Aorta (tissue), 5 donors: Measurements from ENCODE around the gene IRF2BPL. TPM values are rescaled to one million over a fixed set of nuclear protein-coding genes. Genes with fewer than 3 reads are reported as not detected.

Experiments
- ATAC-seq: fragments of 200-7000 bp; cut with Tn5 transposase; one replicate; pipeline ENCODE4 v1.9.1; 2022; ENCODE audit warnings: moderate library complexity; ENCODE audit not compliant: low FRiP score
- DNase-seq, 2 donors: peaks; one replicate each; pipeline ENCODE4 v3.0.0-alpha.2; 2020
- H3K27ac ChIP-seq, 2 donors: one replicate each; pipeline ENCODE4 v1.5.1; 2013; ENCODE audit warnings: low read length in 2 of 2, mild to moderate bottlenecking in 2 of 2, moderate library complexity in 2 of 2, control low read depth in 1 of 2, inconsistent platforms in 1 of 2, low read depth in 1 of 2
- H3K27me3 ChIP-seq, 2 donors: one replicate each; pipeline ENCODE4 v1.6.1; 2013; ENCODE audit warnings: control low read depth in 1 of 2, low read length in 1 of 2, mild to moderate bottlenecking in 1 of 2, moderate library complexity in 1 of 2; ENCODE audit not compliant: insufficient read depth in 2 of 2, control insufficient read depth in 1 of 2
- H3K36me3 ChIP-seq, 2 donors: one replicate each; pipeline ENCODE4 v1.6.1; 2013; ENCODE audit warnings: control low read depth in 1 of 2, low read length in 1 of 2, mild to moderate bottlenecking in 1 of 2; ENCODE audit not compliant: insufficient read depth in 2 of 2, control insufficient read depth in 1 of 2
- H3K4me1 ChIP-seq, 2 donors: one replicate each; pipeline ENCODE4 v1.6.1; 2013; ENCODE audit warnings: low read length in 2 of 2, control low read depth in 1 of 2, mild to moderate bottlenecking in 1 of 2, moderate library complexity in 1 of 2; ENCODE audit not compliant: insufficient read depth in 2 of 2, control insufficient read depth in 1 of 2
- H3K4me3 ChIP-seq, 2 donors: one replicate each; pipeline ENCODE4 v1.5.1; 2013; ENCODE audit warnings: low read length in 2 of 2, control low read depth in 1 of 2, mild to moderate bottlenecking in 1 of 2
- H3K9me3 ChIP-seq: one replicate; pipeline ENCODE4 v1.6.1; 2013; ENCODE audit warnings: mild to moderate bottlenecking, low read length; ENCODE audit not compliant: control insufficient read depth
- WGBS, 2 donors: extraction: QIAGEN DNeasy Blood & Tissue Kit; methylation state at CpG; one replicate each; pipeline ENCODE4 v1.1.7; 2013; 5-methylcytosine and 5-hydroxymethylcytosine counted together
- intact Hi-C, 2 donors: fragments of 100-400 bp; cut with DNase I; formaldehyde crosslinking; loops; one replicate each; pipeline versions ENCODE4 v1.14.2 to v1.15.0; 2022
- polyA plus RNA-seq, 2 donors: library from polyadenylated mRNA; stranded (reverse); fragments of 200-250 nt; gene quantifications; one replicate each; pipeline ENCODE4 v1.2.3, GENCODE V29; 2013
- total RNA-seq, 2 donors: library from RNA; stranded (reverse); fragmentation: NEBNext Ultra II Directional; extraction: Animal tissue kit (Norgen Biotek cat#: 25700); gene quantifications; one replicate each; pipeline ENCODE4 v1.2.1, GENCODE V29; 2021
- donor health status: healthy with polysubstance abuse.
- donor health status: Bipolar disorder and iron deficiency.
- donor health status: DM: no; HTN: no; CAD: no.
- donor health status: DM: no; HTN: no; CAD: no.
- donor health status: DM: yes; HTN: yes; CAD: no.

Gene IRF2BPL
- total and polyA plus RNA-seq, 4 donors = 3.4 to 59.6 (median 23.9) TPM

DNA sequence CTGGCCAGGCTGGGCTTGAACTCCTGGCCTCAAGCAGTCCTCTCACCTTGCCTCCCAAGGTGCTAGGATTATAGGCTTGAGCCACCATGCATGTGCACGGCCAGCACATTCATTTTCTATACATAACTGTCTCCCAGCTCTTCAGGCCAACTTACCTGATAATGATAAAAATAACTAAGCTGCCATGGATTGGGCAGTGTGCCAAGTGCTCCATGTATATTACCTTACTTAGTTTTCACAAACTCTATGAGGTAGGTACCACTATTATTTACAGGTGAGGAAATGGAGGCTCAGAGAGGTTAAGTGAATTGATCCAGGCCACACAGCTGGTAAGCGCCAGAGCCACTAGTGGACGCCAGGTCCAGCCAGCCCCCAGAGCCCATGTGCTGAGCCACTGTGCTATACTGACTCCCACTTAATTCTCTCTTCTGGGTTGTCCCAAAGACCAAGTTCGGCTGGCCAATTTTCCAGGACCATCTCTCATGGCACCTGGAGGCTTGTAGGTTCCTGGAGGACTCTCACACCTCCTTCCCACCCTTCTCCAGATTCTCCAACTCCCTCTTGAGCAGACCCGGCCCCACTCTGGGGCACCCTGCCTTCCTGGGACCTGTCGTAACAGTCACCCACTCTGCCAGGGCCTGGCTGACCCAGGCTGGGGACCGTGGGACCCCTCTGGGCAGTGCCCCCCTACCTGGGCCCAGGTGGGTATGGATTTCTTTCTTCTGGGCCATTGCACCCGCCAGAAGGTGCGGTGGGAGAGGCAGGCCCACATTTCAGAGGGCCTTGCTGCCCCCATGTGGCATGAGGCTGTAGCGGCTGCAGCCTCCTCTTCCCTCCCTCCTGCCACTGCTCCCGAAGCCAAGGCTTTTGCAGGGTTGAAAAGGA lies 39.4 kb upstream of the IRF2BPL start:
- Histone ChIP-seq H3K27ac (no peak overlapping the region), H3K4me3 (no peak overlapping the region), H3K4me1 (no peaks in the 10 kb centered on the region), H3K36me3 (no peaks in the 10 kb centered on the region), H3K9me3 (no peaks in the 10 kb centered on the region), H3K27me3 (no peaks in the 10 kb centered on the region)
- WGBS, 2 donors = 45 to 46% methylated on average over 11 of the region's 11 CpGs
- DNase-seq (peak; percentile 78 to 90), ATAC-seq (peak; percentile 80)
- intact Hi-C loops = loop anchor here in 1 of 2 donors (2.0 to 5.0 kb wide), 2 partner anchors 156 to 193 kb away; no protein-coding TSS in a partner anchor

GRCh38 chr14:77066578-77067172 lies 38.2 kb upstream of the IRF2BPL start:
- intact Hi-C loops = loop anchor here in 1 of 2 donors (5.0 kb wide), 1 partner anchor 154 kb away; no protein-coding TSS in a partner anchor
- ATAC-seq (no peak), DNase-seq (no peak)
- Histone ChIP-seq H3K36me3 (no peaks in the 10 kb centered on the region), H3K4me1 (no peaks in the 10 kb centered on the region), H3K27ac (no peak overlapping the region), H3K9me3 (no peaks in the 10 kb centered on the region), H3K4me3 (no peak overlapping the region), H3K27me3 (no peaks in the 10 kb centered on the region)
- WGBS, 2 donors = 84 to 86% methylated on average over 10 of the region's 10 CpGs

- Histone ChIP-seq H3K4me1 (no peaks in the 10 kb centered on the region), H3K27ac (no peak overlapping the region), H3K36me3 (no peaks in the 10 kb centered on the region), H3K9me3 (no peaks in the 10 kb centered on the region), H3K4me3 (no peak overlapping the region), H3K27me3 (no peaks in the 10 kb centered on the region)
- 90 to 93% methylated on average over 6 of the region's 6 CpGs for WGBS, 2 donors
- intact Hi-C loops = loop anchor here in 1 of 2 donors (5.0 kb wide), 1 partner anchor 154 kb away; no protein-coding TSS in a partner anchor
- ATAC-seq = no peak
- no peak for DNase-seq
Measured at GRCh38 chr14:77065851-77066577, 37.5 kb upstream of the IRF2BPL start.

DNA sequence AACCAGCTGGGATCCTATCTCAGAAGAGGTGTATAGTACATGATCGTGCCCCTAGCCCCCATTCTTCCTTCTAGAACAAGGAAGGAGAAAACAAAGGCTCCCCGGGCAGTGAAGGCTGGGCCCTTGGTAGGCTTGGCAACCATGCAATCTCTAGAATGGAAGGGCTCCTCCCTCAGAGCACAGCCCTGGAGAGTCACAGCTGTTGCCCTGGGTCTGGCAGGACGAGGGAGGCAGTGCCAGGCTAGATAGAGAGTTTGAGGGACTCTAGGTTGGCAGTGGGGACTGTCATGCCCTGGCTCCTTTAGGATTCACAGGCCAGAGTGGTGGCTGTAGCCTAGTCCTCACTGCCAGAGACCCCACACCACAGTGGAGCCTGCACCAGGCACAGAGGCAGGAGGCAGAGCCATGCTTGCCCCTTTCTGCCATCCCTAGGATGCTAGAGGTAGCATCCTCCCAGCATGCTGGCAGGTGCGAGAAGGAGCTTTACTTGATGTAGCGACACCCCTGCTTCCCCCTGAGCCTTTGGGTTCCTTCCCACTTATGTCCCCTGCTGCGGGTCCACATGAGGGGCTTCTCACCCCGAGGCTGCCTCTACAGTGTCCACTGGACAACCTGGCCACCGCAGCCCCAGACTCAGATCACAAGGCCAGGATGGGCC lies 36.1 kb upstream of the IRF2BPL start:
- DNase-seq (no peak), ATAC-seq (no peak)
- H3K9me3 ChIP-seq = no peaks in the 10 kb centered on the region
- H3K4me1 ChIP-seq = no peaks in the 10 kb centered on the region
- intact Hi-C loops = loop anchor here in 1 of 2 donors (5.0 kb wide), 1 partner anchor 152 kb away; no protein-coding TSS in a partner anchor
- H3K27ac ChIP-seq = no peak overlapping the region
- H3K27me3 ChIP-seq = no peaks in the 10 kb centered on the region
- H3K36me3 ChIP-seq = no peaks in the 10 kb centered on the region
- 82 to 84% methylated on average over 8 of the region's 8 CpGs for WGBS, 2 donors
- H3K4me3 ChIP-seq = no peak overlapping the region

- Histone ChIP-seq H3K4me3 (no peak overlapping the region), H3K27ac (no peak overlapping the region), H3K36me3 (no peaks in the 10 kb centered on the region), H3K9me3 (no peaks in the 10 kb centered on the region), H3K27me3 (no peaks in the 10 kb centered on the region), H3K4me1 (no peaks in the 10 kb centered on the region)
- no peak for DNase-seq
- 73 to 76% methylated on average over 10 of the region's 10 CpGs for WGBS, 2 donors
- intact Hi-C loops = no loop called here
- ATAC-seq = no peak
Measured at GRCh38 chr14:77063571-77064171, 35.2 kb upstream of the IRF2BPL start.

GRCh38 chr14:77062261-77062660 lies 33.8 kb upstream of the IRF2BPL start:
- no peak for DNase-seq
- Histone ChIP-seq H3K4me3 (no peak overlapping the region), H3K4me1 (no peaks in the 10 kb centered on the region), H3K36me3 (no peaks in the 10 kb centered on the region), H3K9me3 (no peaks in the 10 kb centered on the region), H3K27me3 (no peaks in the 10 kb centered on the region), H3K27ac (no peak overlapping the region)
- WGBS, 2 donors = 89 to 96% methylated on average over 3 of the region's 3 CpGs
- no peak for ATAC-seq
- intact Hi-C loops = no loop called here

DNA sequence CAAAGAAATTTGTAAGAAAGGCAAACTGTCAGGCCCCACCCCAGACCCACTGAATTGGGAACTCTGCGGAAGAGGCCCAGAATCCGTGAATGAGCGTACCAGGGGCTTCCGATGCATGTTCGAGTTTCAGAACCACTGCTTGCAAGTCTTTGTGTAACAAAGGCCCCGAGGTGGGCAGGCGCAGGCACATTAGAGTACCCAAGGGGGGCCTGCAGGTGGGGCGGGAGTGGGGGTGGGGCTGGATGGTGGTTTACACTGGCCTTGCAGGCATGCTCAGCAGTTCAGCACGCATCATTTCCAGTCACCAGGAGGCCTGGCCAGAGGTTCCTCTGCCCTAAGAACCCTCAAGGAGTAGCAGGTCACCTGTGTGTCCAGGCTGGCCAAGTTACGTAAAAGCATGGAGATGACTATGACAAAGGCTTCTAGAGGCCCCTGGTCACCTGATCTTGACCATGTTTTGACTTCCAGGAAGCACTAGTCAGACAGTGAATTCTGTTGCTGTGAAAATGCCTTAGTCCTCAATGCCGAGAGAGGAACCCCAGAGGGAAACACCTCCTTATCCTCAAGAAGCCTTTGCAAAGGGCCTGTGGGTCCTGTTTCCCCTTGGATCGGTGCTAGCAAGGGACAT lies 33.2 kb upstream of the IRF2BPL start:
- Histone ChIP-seq H3K36me3 (no peaks in the 10 kb centered on the region), H3K27me3 (no peaks in the 10 kb centered on the region), H3K9me3 (no peaks in the 10 kb centered on the region), H3K4me3 (no peak overlapping the region), H3K4me1 (no peaks in the 10 kb centered on the region), H3K27ac (no peak overlapping the region)
- intact Hi-C loops = no loop called here
- ATAC-seq (no peak), DNase-seq (no peak)
- 94 to 95% methylated on average over 12 of the region's 12 CpGs for WGBS, 2 donors
